HFFc6 (cell line): ENCODE data around the gene RFXANK. TPM values are rescaled to one million over a fixed set of nuclear protein-coding genes. Genes with fewer than 3 reads are reported as not detected.
A peak's percentile ranks its signal among the peaks of the same experiment; 100 is the strongest.

Experiments
- DNase-seq: peaks from one replicate; pipeline ENCODE4 v3.0.0-alpha.2; 2018
- H3K27ac Mint-ChIP-seq: 2 replicates; pipeline ENCODE4 v1.8.0; 2020; ENCODE audit warnings: mild to moderate bottlenecking, mixed read lengths
- H3K27me3 Mint-ChIP-seq: 2 replicates; pipeline ENCODE4 v1.8.0; 2021; ENCODE audit warnings: mild to moderate bottlenecking, moderate library complexity, mixed read lengths; ENCODE audit not compliant: insufficient read depth
- H3K36me3 Mint-ChIP-seq: 2 replicates; pipeline ENCODE4 v1.8.0; 2021; ENCODE audit warnings: low read depth, mixed read lengths
- H3K4me1 Mint-ChIP-seq: 2 replicates; pipeline ENCODE4 v1.8.0; 2020; ENCODE audit warnings: low read depth, mixed read lengths
- H3K4me3 Mint-ChIP-seq: 2 replicates; pipeline ENCODE4 v1.8.0; 2020; ENCODE audit warnings: mild to moderate bottlenecking, moderate library complexity, mixed read lengths
- H3K9me3 Mint-ChIP-seq: 2 replicates; pipeline ENCODE4 v1.8.0; 2020; ENCODE audit warnings: mild to moderate bottlenecking, mixed read lengths
- CTCF ChIP-seq: fragments of 200-600 bp; sonication (generic); IDR thresholded peaks from 2 replicates; pipeline ENCODE4 v1.5.0; 2021; ENCODE audit warnings: antibody characterized with exemption, mild to moderate bottlenecking
- total RNA-seq, 6 experiments: library from RNA; stranded (reverse); fragmentation: NEBNext Ultra II Directional; extraction: Animal tissue kit (Norgen Biotek cat#: 25700); gene quantifications; 2 replicates in 1 of 6; 3 replicates in 5 of 6; pipeline ENCODE4 v1.2.3, GENCODE V29; 2021

RFXANK gene
- total RNA-seq, 6 experiments from 2014 or later, result 63.7 to 84.6 (median 75.7) TPM

- no peaks in the 10 kb centered on the region for H3K9me3 Mint-ChIP-seq
- H3K27me3 Mint-ChIP-seq, result peaks cover 9% of the 10 kb centered on the region; the same call in 1 of the 2 replicates
- peak overlapping the region; percentile 79; the same call in 1 of the 2 replicates for H3K27ac Mint-ChIP-seq
- peaks cover 11% of the 10 kb centered on the region for H3K4me1 Mint-ChIP-seq
- DNase-seq, result no peak
- no peak for TF ChIP-seq CTCF
- peak overlapping the region; percentile 91 for H3K4me3 Mint-ChIP-seq
- H3K36me3 Mint-ChIP-seq, result peaks cover 18% of the 10 kb centered on the region
Measured at GRCh38 chr19:19201697-19202630, 9.9 kb downstream of the RFXANK start.

- peaks cover 18% of the 10 kb centered on the region for H3K36me3 Mint-ChIP-seq
- H3K9me3 Mint-ChIP-seq, result no peaks in the 10 kb centered on the region
- DNase-seq, result no peak
- peaks cover 11% of the 10 kb centered on the region for H3K4me1 Mint-ChIP-seq
- TF ChIP-seq CTCF, result no peak
- peak overlapping the region; percentile 79 for H3K27ac Mint-ChIP-seq
- peaks cover 9% of the 10 kb centered on the region for H3K27me3 Mint-ChIP-seq
- peak overlapping the region; percentile 91 for H3K4me3 Mint-ChIP-seq
Measured at GRCh38 chr19:19202707-19203011, 10.6 kb downstream of the RFXANK start.

GRCh38 chr19:19203012-19203856, 11.2 kb downstream of the RFXANK start, which contains the start of gene NR2C2AP:
Gene NR2C2AP, minus strand, starts transcription at chr19:19203414. Its CDS starts 354 bp downstream, at chr19:19203060.
- H3K9me3 Mint-ChIP-seq, result no peaks in the 10 kb centered on the region
- H3K27me3 Mint-ChIP-seq, result peaks cover 9% of the 10 kb centered on the region
- no peak for TF ChIP-seq CTCF
- H3K4me1 Mint-ChIP-seq, result peaks cover 11% of the 10 kb centered on the region
- H3K36me3 Mint-ChIP-seq, result peaks cover 14% of the 10 kb centered on the region
- peak within 1 kb of the TSS; percentile 79 for H3K27ac Mint-ChIP-seq
- H3K4me3 Mint-ChIP-seq, result peak within 1 kb of the TSS; percentile 91
- DNase-seq, result peak; percentile 76

GRCh38 chr19:19204181-19204580, 12.1 kb downstream of the RFXANK start:
- TF ChIP-seq CTCF, result 0 out of 2 replicates have a peak, but pooled peaks have one; percentile 11
- DNase-seq, result no peak
- H3K27ac Mint-ChIP-seq, result no peak overlapping the region
- peaks cover 11% of the 10 kb centered on the region for H3K36me3 Mint-ChIP-seq
- peak overlapping the region; percentile 53 for H3K4me3 Mint-ChIP-seq
- peaks cover 9% of the 10 kb centered on the region for H3K27me3 Mint-ChIP-seq
- H3K9me3 Mint-ChIP-seq, result no peaks in the 10 kb centered on the region
- peaks cover 11% of the 10 kb centered on the region for H3K4me1 Mint-ChIP-seq
